MCF 10A (cell line): Measurements from ENCODE around the gene OTOL1. TPM values are rescaled to one million over a fixed set of nuclear protein-coding genes. Genes with fewer than 3 reads are reported as not detected.
"Not testable (repeated sequence)": the region's sequence is repeated elsewhere in the genome, so short reads cannot be mapped to it uniquely, and the experiment has no call there.

Experiments
- BruUV-seq: library from RNA; stranded (reverse); fragments of 400-500 nt; replicated peaks from 2 replicates; lab custom pipeline; 2021; lab: Mats Ljungman, UMichigan
- CTCF ChIA-PET: fragments of 300-600 bp; sonication (Branson Sonifier 250); formaldehyde crosslinking; extraction: SDS; loops from one replicate; lab custom pipeline; 2021; ENCODE audit warnings: antibody characterized with exemption, inconsistent platforms; lab: Yijun Ruan, JAX
- POLR2A ChIA-PET: fragments of 300-600, 350-650 bp; sonication (Branson Sonifier 250); formaldehyde crosslinking; extraction: SDS; loops from one replicate; lab custom pipeline; 2020; ENCODE audit warnings: antibody characterized with exemption, inconsistent platforms; lab: Yijun Ruan, JAX
- DNase-seq: peaks from one replicate; pipeline ENCODE4 v3.0.0-alpha.2; 2018; ENCODE audit not compliant: unreplicated experiment
- H3K27ac Mint-ChIP-seq: one replicate; pipeline ENCODE4 v1.8.0; 2022; ENCODE audit warnings: mild to moderate bottlenecking, low read depth, mixed read lengths; ENCODE audit not compliant: unreplicated experiment
- H3K27me3 Mint-ChIP-seq: one replicate; pipeline ENCODE4 v1.8.0; 2022; ENCODE audit warnings: mixed read lengths; ENCODE audit not compliant: insufficient read depth, unreplicated experiment
- H3K36me3 Mint-ChIP-seq: one replicate; pipeline ENCODE4 v1.8.0; 2022; ENCODE audit warnings: mild to moderate bottlenecking, moderate library complexity, mixed read lengths; ENCODE audit not compliant: insufficient read depth, unreplicated experiment
- H3K4me1 Mint-ChIP-seq: one replicate; pipeline ENCODE4 v1.8.0; 2022; ENCODE audit warnings: mixed read lengths; ENCODE audit not compliant: insufficient read depth, unreplicated experiment
- H3K4me3 Mint-ChIP-seq: one replicate; pipeline ENCODE4 v1.8.0; 2022; ENCODE audit warnings: mild to moderate bottlenecking, moderate library complexity, mixed read lengths; ENCODE audit not compliant: unreplicated experiment
- H3K9me3 Mint-ChIP-seq: one replicate; pipeline ENCODE4 v1.8.0; 2022; ENCODE audit warnings: mixed read lengths; ENCODE audit not compliant: unreplicated experiment
- intact Hi-C: fragments of 100-400 bp; cut with micrococcal nuclease; formaldehyde crosslinking; loops from 2 replicates; pipeline ENCODE4 v1.14.1; 2022
- total RNA-seq: library from RNA; stranded (reverse); gene quantifications from 2 replicates; pipeline ENCODE4 v1.2.3, GENCODE V29; 2022
- TF ChIP-seq, protein P1 (sequence below): fragments of 200-600 bp; IDR thresholded peaks from one replicate; pipeline ENCODE4 v1.8.0; 2022; ENCODE audit warnings: antibody characterized with exemption, mild to moderate bottlenecking; ENCODE audit not compliant: unreplicated experiment

Gene OTOL1
- total RNA-seq, 1 experiment from 2014 or later, result not detected

DNA sequence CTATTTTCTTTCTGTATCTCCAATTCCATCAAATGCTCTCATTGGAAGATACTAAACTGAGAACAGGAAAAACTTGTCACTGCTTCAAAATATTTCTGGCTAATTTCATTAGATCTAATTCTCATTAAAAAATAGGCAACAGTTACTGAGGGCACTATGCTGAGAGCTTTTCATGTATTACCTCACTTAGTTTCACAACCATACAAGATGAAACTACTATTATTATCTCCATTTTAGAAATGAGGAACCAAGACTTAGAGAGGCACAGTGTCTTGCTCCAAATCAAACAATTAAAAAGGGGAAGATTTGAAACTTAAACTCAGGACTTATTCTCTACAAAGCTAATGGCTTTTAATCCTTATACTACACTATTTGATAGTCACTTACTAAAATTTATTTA, 7.2 kb upstream of the OTOL1 start:
- Mint-ChIP-seq H3K27me3 (no peaks in the 10 kb centered on the region), H3K36me3 (no peaks in the 10 kb centered on the region), H3K27ac (no peak overlapping the region), H3K4me1 (peaks cover 6% of the 10 kb centered on the region), H3K4me3 (no peak overlapping the region), H3K9me3 (no peaks in the 10 kb centered on the region)
- POLR2A ChIA-PET, result no interaction called here
- BruUV-seq, result no TSS peak
- intact Hi-C loops, result no loop called here
- CTCF ChIA-PET, result interaction anchor here (0.9 to 1.2 kb wide), 2 partner anchors 8 to 20 kb away, joined by 3 read pairs; no protein-coding TSS in a partner anchor
- TF ChIP-seq, protein P1, sequence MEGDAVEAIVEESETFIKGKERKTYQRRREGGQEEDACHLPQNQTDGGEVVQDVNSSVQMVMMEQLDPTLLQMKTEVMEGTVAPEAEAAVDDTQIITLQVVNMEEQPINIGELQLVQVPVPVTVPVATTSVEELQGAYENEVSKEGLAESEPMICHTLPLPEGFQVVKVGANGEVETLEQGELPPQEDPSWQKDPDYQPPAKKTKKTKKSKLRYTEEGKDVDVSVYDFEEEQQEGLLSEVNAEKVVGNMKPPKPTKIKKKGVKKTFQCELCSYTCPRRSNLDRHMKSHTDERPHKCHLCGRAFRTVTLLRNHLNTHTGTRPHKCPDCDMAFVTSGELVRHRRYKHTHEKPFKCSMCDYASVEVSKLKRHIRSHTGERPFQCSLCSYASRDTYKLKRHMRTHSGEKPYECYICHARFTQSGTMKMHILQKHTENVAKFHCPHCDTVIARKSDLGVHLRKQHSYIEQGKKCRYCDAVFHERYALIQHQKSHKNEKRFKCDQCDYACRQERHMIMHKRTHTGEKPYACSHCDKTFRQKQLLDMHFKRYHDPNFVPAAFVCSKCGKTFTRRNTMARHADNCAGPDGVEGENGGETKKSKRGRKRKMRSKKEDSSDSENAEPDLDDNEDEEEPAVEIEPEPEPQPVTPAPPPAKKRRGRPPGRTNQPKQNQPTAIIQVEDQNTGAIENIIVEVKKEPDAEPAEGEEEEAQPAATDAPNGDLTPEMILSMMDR, result no peak
- no peak for DNase-seq

DNA sequence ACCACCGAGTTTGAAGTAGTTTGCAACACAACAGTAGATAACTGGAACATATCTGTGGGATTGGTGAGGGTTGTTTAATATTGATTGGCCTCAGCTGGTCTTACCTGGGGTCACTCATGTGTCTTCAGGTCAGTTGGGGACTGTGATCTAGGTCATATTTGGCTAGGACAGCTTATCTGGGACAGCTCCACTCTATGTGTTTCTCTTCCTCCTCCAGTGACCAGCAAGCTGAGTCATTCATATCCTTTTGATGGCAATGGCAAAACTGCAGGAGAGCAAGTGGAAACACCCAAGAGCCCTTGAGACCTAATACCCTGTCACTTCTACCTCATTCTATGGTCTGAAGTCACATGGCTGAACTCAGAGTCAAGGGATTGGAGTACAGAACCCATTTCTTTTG, 5.8 kb upstream of the OTOL1 start:
- CTCF ChIA-PET, result interaction anchor here (1.2 kb wide), 1 partner anchor 18 kb away, joined by 3 read pairs; no protein-coding TSS in a partner anchor
- POLR2A ChIA-PET, H3K36me3 Mint-ChIP-seq, BruUV-seq, H3K4me1 Mint-ChIP-seq, H3K27ac Mint-ChIP-seq, intact Hi-C loops, H3K9me3 Mint-ChIP-seq, DNase-seq, H3K27me3 Mint-ChIP-seq, H3K4me3 Mint-ChIP-seq: not testable (repeated sequence)

DNA sequence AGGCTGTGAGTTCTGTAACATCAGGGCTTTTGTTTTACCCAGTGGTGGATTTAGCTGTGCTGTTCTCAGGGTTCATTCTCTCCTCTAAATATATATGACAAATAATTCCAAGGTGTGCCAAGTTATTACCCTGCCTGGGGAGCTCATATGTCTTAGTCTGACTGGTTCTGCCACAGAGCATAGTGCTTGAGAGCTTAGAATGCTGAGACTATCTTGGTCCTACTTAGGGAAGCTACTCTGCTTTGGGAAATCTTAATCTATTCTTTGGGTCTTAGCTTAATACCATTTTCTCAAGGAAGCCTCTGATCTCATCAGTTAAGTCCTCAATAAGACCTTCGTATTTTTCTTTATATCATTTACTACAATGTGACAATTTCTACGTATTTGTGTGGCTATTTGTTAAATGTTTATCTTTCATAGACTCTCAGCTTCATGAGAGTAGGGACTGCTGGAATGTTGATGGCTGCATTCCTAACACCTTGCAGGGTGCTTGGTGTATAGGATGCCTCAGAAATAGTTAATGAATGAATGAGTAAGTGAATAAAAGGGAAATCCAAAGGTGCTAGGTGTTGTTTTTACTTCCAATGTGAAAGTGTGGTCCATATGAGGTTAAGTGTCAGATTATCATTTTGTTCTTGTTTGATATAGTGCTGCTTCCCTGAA, 1.8 kb downstream of the OTOL1 start:
- Mint-ChIP-seq H3K27me3 (no peaks in the 10 kb centered on the region), H3K4me3 (no peak overlapping the region), H3K27ac (no peak overlapping the region), H3K9me3 (peaks cover 5% of the 10 kb centered on the region), H3K36me3 (no peaks in the 10 kb centered on the region), H3K4me1 (peaks cover 10% of the 10 kb centered on the region)
- DNase-seq, result no peak
- POLR2A ChIA-PET, result interaction anchor here (0.5 kb wide), 1 partner anchor 41 kb away, joined by 3 read pairs; no protein-coding TSS in a partner anchor
- TF ChIP-seq, protein P1, result no peak
- no TSS peak for BruUV-seq
- intact Hi-C loops, result no loop called here
- CTCF ChIA-PET, result interaction anchor here (0.6 to 1.4 kb wide), 3 partner anchors 11 to 750 kb away, joined by 3 to 7 read pairs (median 4); no protein-coding TSS in a partner anchor

DNA sequence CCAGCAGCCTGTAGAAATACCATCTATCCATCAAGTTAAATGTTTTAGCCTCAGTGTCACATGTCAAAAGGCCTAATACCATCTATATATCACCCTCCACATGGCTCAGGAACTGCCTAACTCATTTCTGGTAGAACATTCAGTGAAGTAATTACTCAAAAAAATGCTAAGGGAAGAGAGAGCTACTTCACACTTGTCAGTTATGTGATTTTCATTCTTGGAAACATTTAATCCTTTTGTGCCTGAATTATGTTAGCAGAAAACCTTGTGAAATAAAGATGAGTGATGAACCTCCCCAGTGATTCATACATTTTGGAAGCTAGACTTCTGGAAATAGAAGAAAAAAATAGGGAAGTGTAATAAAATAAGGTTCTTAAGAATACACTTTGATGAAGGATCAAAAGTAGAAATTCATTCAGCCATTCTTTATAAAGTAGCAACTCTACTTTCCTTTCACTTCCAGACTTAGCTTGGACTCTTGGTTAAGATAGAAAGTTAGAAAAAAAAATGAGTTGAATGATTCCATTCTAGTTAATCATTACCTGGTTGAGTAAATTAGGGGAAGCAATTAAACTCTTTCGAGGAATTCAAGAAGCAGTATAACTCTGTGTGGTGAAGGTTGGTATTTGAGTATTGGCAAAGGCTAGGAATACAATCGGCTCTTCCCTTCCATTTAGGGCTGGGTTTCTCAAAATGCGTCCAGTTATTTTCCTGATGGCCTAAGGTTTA, 3.6 kb downstream of the OTOL1 start:
- BruUV-seq, result no TSS peak
- peak overlapping the region; percentile 46 for H3K27ac Mint-ChIP-seq
- DNase-seq, result peak; percentile 28
- no peak overlapping the region for H3K4me3 Mint-ChIP-seq
- peaks cover 4% of the 10 kb centered on the region for H3K9me3 Mint-ChIP-seq
- intact Hi-C loops, result no loop called here
- no peaks in the 10 kb centered on the region for H3K27me3 Mint-ChIP-seq
- ChIA-PET CTCF (interaction anchor here (0.7 to 1.6 kb wide), 3 partner anchors 8 to 43 kb away, joined by 3 to 9 read pairs (median 4); no protein-coding TSS in a partner anchor), POLR2A (interaction anchor here (0.7 to 1.0 kb wide), 2 partner anchors 16 to 1401 kb away, joined by 3 read pairs; no protein-coding TSS in a partner anchor)
- H3K4me1 Mint-ChIP-seq, result peaks cover 10% of the 10 kb centered on the region
- no peaks in the 10 kb centered on the region for H3K36me3 Mint-ChIP-seq
- TF ChIP-seq, protein P1, result no peak
